GM20431 (cell line): ENCODE measurements around the gene MID1IP1.

Source experiments
- in situ Hi-C: fragments of 300-500 bp; cut with MseI, MboI; formaldehyde crosslinking; loops from one replicate; pipeline ENCODE4 v1.15.0; 2020; ENCODE audit warnings: low sequenced_read_pairs; ENCODE audit not compliant: unreplicated experiment

MID1IP1 gene

DNA sequence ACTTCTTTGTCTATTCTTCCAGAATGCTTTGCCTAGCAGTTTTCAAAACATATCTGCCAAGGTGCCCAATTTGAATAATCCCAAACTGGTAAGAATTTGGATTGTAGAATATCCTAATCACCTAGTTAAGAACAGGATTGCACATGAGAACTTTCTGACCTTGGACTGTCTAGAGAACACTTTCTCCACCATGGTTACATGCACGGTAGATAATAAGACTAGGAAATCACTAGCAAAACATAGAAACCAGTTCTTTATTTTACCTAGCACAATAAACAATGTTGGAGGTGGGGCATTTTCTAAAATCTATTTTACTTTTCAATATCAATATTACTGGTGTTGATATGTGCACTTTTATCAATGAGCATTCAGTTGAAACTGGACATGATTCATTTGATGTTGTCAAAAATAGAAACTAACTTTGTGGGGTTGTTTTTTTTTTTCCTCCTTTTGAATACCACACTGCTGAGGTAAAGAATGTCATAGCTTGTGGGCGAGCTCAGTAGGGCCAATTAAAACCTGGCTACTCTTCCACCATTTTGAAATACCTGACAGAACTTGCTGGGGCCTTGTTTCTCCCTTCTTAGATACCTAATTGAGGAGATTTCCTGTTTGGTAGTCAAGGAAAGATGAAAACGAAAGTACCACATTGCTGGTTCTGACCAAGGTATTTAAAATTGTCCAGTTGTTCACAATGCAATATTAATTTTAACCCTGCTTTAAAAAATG, 10.4 kb downstream of the MID1IP1 start:
- in situ Hi-C loops, result no loop called here

DNA sequence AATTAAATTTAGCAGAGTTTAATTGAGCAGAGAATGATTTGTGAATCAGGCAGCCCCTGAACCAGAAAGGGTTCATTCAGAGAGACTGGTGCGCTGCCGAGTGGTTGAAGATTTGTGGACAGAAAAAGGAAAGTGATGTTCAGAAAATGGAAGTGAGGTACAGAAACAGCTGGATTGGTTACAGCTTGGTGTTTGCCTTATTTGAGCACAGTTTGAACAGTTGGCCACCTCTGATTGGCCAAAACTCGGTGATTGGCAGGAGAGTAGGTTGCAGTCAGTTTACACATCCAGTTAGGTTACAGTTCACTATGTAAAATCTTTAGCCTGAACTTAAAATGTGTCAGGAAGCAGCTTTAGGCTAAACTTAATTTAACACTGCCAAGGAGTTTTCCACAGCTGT, 14.9 kb downstream of the MID1IP1 start:
- in situ Hi-C loops, result no loop called here

DNA sequence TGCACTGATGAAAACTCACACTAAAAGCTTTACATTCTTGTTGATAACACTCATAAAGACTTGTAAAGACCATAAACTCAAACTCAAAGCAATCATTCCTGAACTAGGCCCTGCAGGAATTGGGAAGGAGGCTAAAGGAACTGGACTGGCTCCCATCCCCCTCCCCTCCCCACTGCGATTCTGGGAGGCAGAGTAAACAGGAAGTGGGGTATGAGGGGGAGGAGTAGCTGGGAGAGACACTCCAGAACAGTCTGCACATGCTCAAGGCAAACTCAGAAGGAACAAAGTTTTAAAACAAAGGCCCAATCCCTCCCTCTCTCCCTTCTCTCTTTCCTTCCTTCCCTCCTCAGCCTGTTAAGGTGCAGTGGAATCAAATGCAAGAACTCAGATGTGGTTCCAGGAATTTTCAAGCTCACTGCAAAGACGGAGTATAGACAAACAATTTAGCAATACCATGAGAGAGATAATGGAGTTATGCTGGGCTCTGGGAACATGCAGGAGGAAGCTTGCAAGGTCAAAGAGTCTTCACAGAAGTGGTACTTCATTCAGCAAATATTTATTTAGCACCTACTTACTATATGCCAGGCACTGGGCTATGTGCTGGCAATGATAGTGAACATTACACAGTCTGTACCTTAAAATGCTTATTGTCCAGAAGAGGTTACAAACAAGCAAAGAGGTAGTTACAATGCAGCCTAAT, 15.9 kb downstream of the MID1IP1 start:
- in situ Hi-C loops, result no loop called here

DNA sequence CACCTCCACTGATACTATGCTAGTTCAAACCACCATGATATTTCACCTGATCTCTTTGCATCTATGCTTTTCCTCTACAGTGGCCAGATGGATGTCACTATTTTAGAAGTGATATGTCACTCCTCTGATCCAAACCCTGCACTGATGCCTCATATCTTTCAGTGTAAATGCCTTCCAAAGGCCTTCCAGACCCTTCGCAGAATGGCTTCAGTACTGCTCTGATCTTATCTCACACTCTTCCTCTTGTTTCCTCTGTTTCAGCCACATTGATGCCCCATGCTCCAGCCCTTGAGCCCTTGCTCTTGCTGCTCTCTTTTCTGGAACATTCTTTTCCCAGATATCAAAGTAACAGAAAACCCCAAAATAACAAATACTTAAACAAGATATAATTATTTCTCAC, 17.9 kb downstream of the MID1IP1 start:
- in situ Hi-C loops, result no loop called here

DNA sequence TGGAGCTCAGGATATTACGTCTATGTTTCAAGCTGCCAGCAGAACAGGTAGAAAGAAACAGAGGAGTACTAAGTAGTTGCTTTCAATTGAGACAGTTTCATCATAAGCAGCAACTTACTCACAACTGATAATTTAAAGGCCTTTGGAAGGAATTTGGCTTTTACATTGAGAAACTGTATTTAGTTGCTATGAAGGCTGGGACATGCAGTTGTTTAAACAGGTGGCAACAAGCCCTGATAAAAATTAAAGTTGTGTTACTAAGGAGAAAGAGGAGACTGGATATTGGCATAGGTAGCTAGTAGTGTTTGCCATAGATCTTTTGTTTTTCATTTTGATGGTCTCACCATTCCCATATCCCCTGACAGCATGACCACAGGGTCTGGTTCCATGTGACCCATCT, 18.4 kb downstream of the MID1IP1 start:
- in situ Hi-C loops, result no loop called here

DNA sequence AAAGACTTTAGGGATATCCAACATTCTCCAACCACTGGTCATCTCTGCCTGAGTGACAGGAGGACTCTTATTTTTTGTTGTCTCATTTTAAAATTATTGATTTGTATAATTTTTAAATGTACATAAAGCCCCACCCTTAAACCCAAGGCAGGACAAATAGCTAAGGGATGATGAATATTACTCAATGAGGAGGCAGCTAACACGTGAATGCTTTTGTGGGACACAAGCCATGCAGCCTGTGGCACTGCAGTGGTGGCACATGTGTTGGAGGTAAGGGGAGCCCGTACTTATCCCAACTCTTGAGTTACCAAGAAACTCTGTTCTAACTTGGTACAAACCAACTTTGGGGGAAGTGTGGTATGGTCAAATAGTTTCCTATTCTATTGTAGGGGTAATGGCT, 19.5 kb downstream of the MID1IP1 start:
- in situ Hi-C loops, result no loop called here

DNA sequence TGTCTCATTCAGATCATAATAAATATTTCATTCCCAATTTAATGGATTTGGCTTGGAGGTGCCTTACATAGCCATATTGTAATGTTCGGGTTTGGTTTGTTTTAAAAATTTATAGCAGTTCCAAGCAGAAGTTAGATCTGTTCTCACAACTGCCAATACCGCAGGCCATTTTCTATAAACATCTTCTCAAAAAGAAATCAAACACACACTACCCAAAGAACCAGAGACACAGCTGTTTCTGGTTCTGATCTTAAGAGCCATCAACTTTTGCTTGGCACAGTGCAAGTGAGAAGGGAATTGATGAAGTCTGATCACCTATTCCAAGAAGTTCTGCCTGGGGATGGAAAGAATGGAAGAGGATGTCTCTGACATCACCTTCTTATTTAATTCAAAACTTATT, 22.9 kb downstream of the MID1IP1 start:
- in situ Hi-C loops, result no loop called here

DNA sequence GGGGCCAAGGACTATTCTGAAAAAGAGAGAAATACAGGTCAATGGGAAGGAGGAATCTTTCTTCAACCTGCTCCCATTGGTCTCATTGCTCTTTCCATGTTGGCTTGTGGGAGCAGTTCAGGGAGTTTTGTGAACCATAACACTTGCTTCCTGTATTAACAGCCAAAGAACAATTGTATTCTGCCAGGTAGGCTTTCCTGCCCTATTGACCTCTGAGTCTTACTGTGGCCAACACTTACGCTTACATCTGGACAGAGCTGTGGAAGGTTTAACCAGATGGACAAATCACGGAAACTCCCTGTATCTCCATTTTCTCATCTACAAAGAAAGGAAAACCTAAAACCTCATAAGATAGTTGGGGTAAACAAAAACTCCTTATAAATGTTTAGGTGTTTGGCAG, 30.7 kb downstream of the MID1IP1 start:
- in situ Hi-C loops, result no loop called here

DNA sequence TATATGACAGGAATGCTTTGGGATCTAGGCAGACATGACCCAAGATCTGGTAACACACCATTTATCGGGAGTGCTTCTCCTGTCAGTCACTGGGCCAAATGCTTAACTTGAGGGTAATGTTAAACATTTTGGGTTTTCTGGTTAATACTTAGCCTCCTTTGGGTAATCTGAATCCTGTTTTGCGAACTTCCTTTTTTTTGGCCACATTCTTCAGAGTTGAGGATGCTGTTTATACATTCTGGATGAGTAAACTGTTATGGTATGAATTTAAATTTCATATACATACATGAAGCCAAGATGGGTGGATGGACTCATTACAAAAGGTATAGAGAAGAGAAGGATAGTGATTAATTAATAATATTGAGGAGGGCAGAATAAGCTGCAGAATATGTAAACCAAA, 36.1 kb downstream of the MID1IP1 start:
- in situ Hi-C loops, result no loop called here

DNA sequence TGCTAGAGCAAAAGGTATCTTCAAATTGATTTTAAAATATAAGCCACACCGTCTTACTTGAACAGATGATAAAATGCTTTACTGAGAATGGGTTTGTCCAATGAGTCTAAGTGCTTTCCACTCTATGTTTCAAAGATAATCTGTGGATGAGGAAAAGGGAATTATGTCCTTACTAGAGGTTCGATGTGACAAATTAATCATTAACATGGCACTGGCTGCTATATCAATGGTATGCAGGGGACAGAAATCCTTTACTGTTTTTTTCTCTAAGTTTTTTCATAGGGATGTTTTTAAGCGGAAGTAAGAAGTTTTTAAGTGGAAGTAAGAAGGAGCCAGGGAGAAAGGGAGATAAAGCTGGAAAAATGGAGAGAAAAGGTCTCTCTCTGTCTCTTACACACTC, 38.0 kb downstream of the MID1IP1 start:
- in situ Hi-C loops, result no loop called here

DNA sequence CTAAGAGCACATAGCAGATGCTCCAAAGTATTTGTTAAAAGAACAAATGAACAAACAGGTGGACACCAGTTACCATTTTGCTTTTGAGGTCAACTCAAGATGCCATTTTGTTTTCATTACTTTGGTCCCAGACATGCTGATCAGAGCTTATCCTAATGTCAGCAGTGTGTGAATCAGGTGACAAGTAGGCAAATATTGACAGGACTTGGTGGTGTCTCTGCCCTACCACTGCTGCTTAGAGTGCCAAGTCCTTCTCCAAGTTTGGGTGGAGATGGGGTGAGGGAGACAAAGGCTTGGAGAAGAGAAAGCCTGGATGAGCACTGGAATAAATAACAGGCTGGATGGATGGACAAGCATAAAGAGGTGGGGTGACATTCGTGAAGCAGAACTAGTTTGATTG, 38.7 kb downstream of the MID1IP1 start:
- in situ Hi-C loops, result no loop called here

DNA sequence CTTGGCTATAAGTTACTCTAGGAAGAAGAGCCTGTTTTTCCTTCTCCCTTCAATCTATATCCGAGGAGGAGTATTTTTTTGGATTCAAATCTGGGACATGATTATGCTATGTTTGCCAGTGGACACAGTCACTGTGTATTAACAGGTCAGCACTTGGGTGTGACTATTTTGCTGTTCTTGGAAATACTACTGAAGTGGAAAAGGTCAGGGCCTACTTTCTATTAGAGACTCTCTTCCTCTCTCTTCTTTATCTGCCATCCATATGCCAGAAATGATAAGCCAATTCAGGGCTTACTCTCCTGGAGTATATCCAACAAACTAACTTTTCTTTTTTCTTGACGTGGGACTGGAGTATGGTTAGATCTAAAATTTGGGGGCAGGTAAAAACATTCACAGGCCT, 40.5 kb downstream of the MID1IP1 start:
- in situ Hi-C loops, result no loop called here

DNA sequence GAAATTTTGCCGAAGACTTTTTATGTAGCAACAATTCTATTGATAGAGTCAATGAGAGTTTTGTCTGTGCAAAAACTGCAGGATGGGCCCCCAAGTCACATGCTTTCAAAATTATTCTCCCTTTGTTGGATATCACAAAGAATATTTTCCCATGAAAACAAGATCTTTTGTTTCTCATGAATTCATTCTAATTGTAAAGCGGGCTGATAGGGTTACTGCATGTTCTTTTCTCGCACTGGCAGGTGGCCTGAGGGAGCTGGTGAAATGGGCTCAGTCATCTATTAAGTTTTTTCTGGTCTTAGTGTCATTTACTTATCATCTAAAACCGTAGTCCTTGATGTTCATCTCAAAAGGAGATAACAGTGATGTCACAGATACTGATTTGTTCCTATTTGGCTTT, 44.2 kb downstream of the MID1IP1 start:
- in situ Hi-C loops, result no loop called here

DNA sequence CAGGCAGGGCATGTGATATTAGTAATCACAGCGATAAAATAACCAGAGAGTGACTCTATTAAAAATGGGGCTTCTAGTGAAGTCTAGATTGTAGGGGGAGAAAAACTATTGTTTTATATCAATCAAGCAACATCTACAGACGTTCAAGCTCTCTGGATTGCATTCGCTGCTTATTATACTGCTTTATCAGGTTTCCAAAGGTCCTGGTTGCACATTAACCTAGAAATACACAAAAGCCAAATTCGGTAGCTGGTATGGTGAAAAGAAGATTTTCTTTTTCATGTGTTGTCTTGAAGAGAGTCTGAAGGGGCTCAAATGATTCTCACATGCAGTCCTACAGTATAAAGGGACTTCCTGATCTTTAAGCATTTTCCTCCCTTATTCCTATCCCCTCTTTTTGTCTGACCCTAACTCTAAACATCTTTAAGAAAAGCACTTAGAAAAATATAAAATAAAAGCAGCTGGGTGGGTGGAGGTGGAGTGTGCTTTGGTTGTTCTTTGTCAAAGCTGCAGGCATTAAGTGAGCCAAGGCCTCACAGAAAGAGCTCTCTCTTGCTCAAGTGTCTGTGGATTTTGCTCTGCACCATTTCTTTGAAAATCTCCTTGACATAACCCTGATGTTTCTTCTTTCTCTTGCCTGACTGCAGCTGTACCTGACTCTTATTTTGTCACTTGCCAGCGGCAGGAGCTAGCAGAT, 46.1 kb downstream of the MID1IP1 start:
- in situ Hi-C loops, result no loop called here

DNA sequence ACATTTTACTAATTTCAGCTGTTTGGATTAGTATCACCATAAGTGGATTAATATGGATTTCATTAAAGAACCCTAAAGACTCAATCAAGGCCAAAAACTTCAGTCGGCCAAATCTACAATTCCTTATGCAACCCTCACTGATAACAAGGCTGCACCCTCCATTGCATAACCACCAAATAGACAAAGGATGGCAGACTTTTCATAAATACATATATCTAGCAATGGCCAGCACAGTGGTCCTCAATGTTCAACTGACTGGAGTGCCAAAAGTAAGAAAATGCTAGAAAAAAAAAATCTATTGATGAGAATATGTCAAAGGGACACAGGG, 46.6 kb downstream of the MID1IP1 start:
- in situ Hi-C loops, result no loop called here

DNA sequence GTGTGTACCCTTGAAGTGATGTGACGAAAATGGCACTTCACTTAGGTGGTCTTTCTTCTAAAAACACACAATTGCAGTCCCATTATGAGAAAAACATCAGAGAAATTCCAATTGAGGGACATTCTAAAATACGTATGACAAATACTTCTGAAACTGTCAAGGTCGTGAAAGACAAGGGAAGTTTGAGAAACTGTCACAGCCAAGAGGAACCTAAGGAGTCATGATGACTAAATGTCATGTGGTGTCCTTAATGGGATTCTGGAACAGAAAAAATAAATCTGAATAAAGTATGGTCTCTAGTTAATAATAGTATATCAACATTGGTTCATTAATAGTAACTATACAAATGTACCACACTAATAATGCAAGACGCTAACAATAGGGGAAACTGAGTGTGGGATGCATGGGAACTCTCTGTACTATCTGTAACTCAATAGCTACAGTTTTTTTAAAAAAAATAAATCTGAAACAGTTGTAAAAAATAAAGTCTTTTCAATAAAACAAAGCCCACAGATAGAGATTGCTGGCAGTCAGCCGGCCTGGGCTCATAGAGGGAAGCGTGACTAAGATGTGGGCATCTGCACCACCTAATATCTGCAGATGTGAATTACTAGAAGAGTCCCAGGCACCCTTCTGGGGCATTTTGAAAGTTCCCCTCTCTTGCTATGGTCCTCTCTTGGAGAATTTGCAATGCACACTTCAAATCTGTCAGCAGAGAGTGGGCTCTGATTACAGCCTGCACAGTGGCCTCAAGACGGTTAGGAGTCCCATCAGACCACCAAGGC, 47.6 kb downstream of the MID1IP1 start:
- in situ Hi-C loops, result no loop called here

DNA sequence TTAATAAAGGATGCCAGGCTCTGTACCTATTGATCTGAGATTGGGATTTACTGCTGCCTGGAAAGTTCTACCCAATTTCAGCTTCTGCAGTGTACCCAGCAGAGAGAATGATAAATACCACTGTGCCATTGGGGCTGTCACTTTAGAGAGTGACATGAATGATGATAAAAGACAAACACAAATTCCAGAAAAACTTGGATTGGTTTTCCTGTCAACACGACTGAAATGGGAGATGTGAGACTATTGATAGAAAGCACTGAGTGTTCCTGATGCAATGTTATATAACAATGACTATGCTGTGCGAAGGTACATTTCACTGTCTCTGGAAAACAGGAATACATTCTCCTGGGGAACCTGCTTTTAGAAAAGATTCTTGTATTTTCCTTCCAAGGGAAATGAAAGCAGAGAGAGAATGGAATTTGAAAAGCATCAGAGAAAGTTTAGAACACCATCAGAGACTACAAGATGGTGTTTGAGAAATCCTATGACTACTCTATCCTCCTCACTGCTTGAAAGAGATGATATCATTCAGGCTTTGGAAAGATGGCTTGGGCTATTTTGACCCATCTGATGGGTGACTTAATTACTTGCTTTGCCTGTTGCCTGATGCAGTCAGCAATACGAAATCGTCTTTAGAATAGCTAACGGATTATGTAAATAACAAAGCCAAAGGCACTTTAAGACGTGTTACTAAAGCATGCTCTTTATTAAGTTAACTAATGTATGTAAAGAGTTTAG, 49.7 kb downstream of the MID1IP1 start:
- in situ Hi-C loops, result no loop called here

DNA sequence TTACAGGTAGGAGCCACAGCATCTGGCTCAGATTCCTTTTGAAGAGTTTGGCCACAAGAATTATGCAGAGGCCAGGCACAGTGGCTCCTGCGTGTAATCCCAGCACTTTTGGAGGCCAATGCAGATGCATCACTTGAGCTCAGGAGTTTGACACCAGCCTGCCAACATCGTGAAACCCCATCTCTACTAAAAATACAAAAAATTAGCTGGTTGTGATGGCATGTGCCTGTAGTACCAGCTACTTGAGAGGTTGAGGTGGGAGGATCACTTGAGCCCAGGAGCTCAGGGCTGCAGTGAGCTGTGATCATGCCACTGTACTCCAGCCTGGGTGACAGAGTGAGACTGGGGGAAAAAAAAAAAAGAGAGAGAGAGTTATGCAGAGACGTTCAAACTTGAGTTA, 53.0 kb downstream of the MID1IP1 start:
- in situ Hi-C loops, result no loop called here
